NCI-H128 (cell line): Measurements from ENCODE around the gene MAPK13.
A peak's percentile ranks its signal among the peaks of the same experiment; 100 is the strongest.
"Not testable (repeated sequence)": the region's sequence is repeated elsewhere in the genome, so short reads cannot be mapped to it uniquely, and the experiment has no call there.

Experiments
- DNase-seq: peaks from one replicate; lab custom pipeline; 2025; ENCODE audit not compliant: unreplicated experiment; lab: John Stamatoyannopoulos, UW

MAPK13 gene

GRCh38 chr6:36129941-36130666, at the start of gene MAPK13:
TSS of gene MAPK13 (plus strand) at chr6:36130513. CDS start at chr6:36130583, 70 bp downstream.
- no peak for DNase-seq

GRCh38 chr6:36082318-36082717, 48.0 kb upstream of the MAPK13 start:
- DNase-seq = no peak

- DNase-seq = no peak
These were observed 46.9 kb upstream of the MAPK13 start for GRCh38 chr6:36083446-36083845.

- DNase-seq = not testable (repeated sequence)
These were observed 42.1 kb upstream of the MAPK13 start for GRCh38 chr6:36088204-36088603.

GRCh38 chr6:36089048-36089447, 41.3 kb upstream of the MAPK13 start:
- no peak for DNase-seq

GRCh38 chr6:36094238-36094637, 36.1 kb upstream of the MAPK13 start:
- no peak for DNase-seq

GRCh38 chr6:36094753-36095496, 35.4 kb upstream of the MAPK13 start:
- peak; percentile 52 for DNase-seq

- no peak for DNase-seq
These were observed 34.6 kb upstream of the MAPK13 start for GRCh38 chr6:36095497-36096391.

GRCh38 chr6:36098253-36098919, 31.9 kb upstream of the MAPK13 start:
- no peak for DNase-seq

GRCh38 chr6:36098920-36099647, 31.2 kb upstream of the MAPK13 start:
- no peak for DNase-seq

GRCh38 chr6:36099869-36100483, 30.3 kb upstream of the MAPK13 start:
- DNase-seq = no peak

- no peak for DNase-seq
These were observed 28.6 kb upstream of the MAPK13 start for GRCh38 chr6:36101691-36102090.

GRCh38 chr6:36102853-36103252, 27.5 kb upstream of the MAPK13 start:
- no peak for DNase-seq

- DNase-seq = no peak
These were observed 25.5 kb upstream of the MAPK13 start for GRCh38 chr6:36104836-36105235.

GRCh38 chr6:36109092-36109491, 21.2 kb upstream of the MAPK13 start:
- DNase-seq = no peak

GRCh38 chr6:36110050-36110449, 20.3 kb upstream of the MAPK13 start:
- DNase-seq = no peak

GRCh38 chr6:36110863-36111262, 19.4 kb upstream of the MAPK13 start:
- DNase-seq = no peak

GRCh38 chr6:36111526-36111925, 18.8 kb upstream of the MAPK13 start:
- DNase-seq = no peak

- no peak for DNase-seq
These were observed 17.3 kb upstream of the MAPK13 start for GRCh38 chr6:36113049-36113448.

GRCh38 chr6:36113703-36114102, 16.6 kb upstream of the MAPK13 start:
- DNase-seq = no peak
